HCT116 (cell line): ENCODE results near the gene NTSR1.

Experiments used
- POLR2A ChIP-seq: IDR thresholded peaks from 2 replicates; pipeline ENCODE4 v1.7.0; 2011; ENCODE audit warnings: borderline replicate concordance; ENCODE audit not compliant: insufficient read depth, insufficient read length; ENCODE audit errors: extremely low read depth
- TCF7L2 ChIP-seq: IDR thresholded peaks from 2 replicates; pipeline ENCODE4 v1.7.0; 2011; ENCODE audit warnings: borderline replicate concordance, inconsistent platforms; ENCODE audit not compliant: insufficient read depth, insufficient read length; ENCODE audit errors: extremely low read depth
- ZNF274 ChIP-seq: fragments of 200-500 bp; sonication (Bioruptor generic); IDR thresholded peaks from 2 replicates; pipeline ENCODE4 v1.6.1; 2014; ENCODE audit warnings: mild to moderate bottlenecking, low read depth, low read length, inconsistent platforms
- TF ChIP-seq, protein P1 (sequence below), 3 experiments: fragments of 200-600 bp in 1 of 3; sonication (generic) in 1 of 3; IDR thresholded peaks in 2 of 3; conservative IDR thresholded peaks in 1 of 3; 2 replicates each; pipeline ENCODE4 v1.5.1; 2012 to 2017; ENCODE audit warnings: low read depth in 2 of 3, low read length in 2 of 3, antibody characterized with exemption in 1 of 3, borderline replicate concordance in 1 of 3, control low read depth in 1 of 3, mild to moderate bottlenecking in 1 of 3, mixed read lengths in 1 of 3, mixed run types in 1 of 3, moderate library complexity in 1 of 3; ENCODE audit not compliant: insufficient read depth in 1 of 3
- TF ChIP-seq, protein P2 (sequence below): IDR thresholded peaks from 2 replicates; pipeline ENCODE4 v1.6.1; 2012

DNA sequence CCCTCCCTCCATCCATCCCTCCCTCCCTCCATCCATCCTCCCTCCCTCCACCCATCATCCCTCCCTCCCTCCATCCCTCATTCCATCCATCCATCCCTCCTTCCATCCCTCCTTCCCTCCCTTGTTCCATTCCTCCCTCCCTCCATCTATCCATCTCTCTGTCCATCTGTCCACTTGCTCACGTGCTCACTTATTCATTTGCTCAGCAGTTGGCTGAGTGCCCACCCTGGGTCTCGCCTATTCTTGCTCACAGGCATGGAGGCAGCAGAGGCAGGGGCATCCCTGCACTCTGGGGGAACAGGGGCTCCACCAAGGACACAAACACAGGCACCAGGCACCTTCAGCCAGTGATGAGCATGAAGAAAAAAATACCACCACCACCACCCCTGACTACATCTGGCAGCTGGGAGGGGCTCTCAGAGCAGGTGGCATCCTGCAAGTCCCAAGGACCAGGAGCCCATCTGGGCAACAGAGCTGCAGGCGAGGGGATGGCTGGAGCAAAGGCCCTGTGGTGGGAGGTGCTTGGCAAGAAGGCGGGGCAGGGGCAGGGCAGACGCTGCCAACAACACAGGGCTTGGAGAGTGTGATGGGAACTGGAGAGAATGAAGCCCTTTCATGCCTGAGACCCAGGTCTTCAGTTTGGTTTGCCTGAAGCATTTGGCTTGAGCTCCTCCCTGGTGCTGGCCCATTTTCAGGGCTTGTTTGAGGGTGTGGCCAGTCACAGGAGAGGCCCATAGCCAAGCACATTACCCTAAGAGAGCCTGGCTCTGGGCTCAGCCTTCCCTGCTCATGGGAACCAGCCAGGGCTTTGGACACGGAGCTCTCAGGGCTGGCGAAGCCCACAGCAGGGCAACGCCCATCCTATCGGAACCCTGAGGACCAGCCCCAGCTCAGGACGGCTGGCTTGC is 47.4 kb downstream of the NTSR1 start:
- TF ChIP-seq, protein P1, sequence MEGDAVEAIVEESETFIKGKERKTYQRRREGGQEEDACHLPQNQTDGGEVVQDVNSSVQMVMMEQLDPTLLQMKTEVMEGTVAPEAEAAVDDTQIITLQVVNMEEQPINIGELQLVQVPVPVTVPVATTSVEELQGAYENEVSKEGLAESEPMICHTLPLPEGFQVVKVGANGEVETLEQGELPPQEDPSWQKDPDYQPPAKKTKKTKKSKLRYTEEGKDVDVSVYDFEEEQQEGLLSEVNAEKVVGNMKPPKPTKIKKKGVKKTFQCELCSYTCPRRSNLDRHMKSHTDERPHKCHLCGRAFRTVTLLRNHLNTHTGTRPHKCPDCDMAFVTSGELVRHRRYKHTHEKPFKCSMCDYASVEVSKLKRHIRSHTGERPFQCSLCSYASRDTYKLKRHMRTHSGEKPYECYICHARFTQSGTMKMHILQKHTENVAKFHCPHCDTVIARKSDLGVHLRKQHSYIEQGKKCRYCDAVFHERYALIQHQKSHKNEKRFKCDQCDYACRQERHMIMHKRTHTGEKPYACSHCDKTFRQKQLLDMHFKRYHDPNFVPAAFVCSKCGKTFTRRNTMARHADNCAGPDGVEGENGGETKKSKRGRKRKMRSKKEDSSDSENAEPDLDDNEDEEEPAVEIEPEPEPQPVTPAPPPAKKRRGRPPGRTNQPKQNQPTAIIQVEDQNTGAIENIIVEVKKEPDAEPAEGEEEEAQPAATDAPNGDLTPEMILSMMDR (IDR thresholded peaks at IDR 0.05 in 2 of 3, conservative IDR thresholded peaks at IDR 0.05 in 1 of 3; ENCODE audit: borderline replicate concordance in 1 of 3, insufficient read depth in 1 of 3, low read depth in 2 of 3, low read length in 2 of 3), result no peak
- TF ChIP-seq TCF7L2 (no peak), POLR2A (no peak), ZNF274 (no peak)
- TF ChIP-seq, protein P2, sequence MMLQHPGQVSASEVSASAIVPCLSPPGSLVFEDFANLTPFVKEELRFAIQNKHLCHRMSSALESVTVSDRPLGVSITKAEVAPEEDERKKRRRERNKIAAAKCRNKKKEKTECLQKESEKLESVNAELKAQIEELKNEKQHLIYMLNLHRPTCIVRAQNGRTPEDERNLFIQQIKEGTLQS, result no peak
